SK-N-SH (cell line): ENCODE measurements around the gene RAB25. TPM values are rescaled to one million over a fixed set of nuclear protein-coding genes. Genes with fewer than 3 reads are reported as not detected.

Source experiments
- CTCF ChIA-PET: fragments of 300-600, 350-600 bp; formaldehyde crosslinking; extraction: SDS; loops from one replicate; lab custom pipeline; 2021; lab: Yijun Ruan, JAX
- POLR2A ChIA-PET: fragments of 350-600 bp; sonication (Branson Sonifier 250); formaldehyde crosslinking; extraction: SDS; loops from one replicate; lab custom pipeline; 2020; ENCODE audit warnings: antibody characterized with exemption, inconsistent platforms; lab: Yijun Ruan, JAX
- DNase-seq: peaks from one replicate; pipeline ENCODE4 v3.0.0; 2012
- H2AFZ ChIP-seq: fragments of 200-600 bp; sonication (generic); 2 replicates; pipeline ENCODE4 v1.8.1; 2016; ENCODE audit warnings: antibody characterized with exemption, mild to moderate bottlenecking, low read depth
- H3F3A ChIP-seq: fragments of 200-600 bp; sonication (generic); replicated peaks from 2 replicates; pipeline ENCODE3; 2016; ENCODE audit warnings: antibody characterized with exemption, mild to moderate bottlenecking; ENCODE audit not compliant: insufficient read depth
- H3K27ac ChIP-seq, 2 experiments: fragments of 200-500 bp in 1 of 2; fragments of 200-600 bp in 1 of 2; sonication (Bioruptor generic) in 1 of 2; sonication (generic), shearing (Covaris generic) in 1 of 2; 2 replicates each; pipeline versions ENCODE4 v1.5.1 to v1.6.1; 2014 to 2016; ENCODE audit warnings: low read depth in 2 of 2, inconsistent platforms in 1 of 2, low read length in 1 of 2, mild to moderate bottlenecking in 1 of 2, mixed read lengths in 1 of 2
- H3K27me3 ChIP-seq: fragments of 200-600 bp; sonication (generic), shearing (Covaris generic); 2 replicates; pipeline ENCODE4 v1.6.1; 2016; ENCODE audit warnings: mixed run types; ENCODE audit not compliant: insufficient read depth
- H3K36me3 ChIP-seq, 2 experiments: fragments of 200-500 bp in 1 of 2; fragments of 200-600 bp in 1 of 2; sonication (Bioruptor generic) in 1 of 2; sonication (generic) in 1 of 2; replicated peaks in 1 of 2; 2 replicates each; pipeline versions ENCODE3 to v1.5.1; 2014 to 2016; ENCODE audit warnings: low read length in 1 of 2, mild to moderate bottlenecking in 1 of 2; ENCODE audit not compliant: insufficient read depth in 2 of 2, control insufficient read depth in 1 of 2
- H3K4me1 ChIP-seq, 2 experiments: fragments of 200-500 bp in 1 of 2; fragments of 200-600 bp in 1 of 2; sonication (Bioruptor generic) in 1 of 2; sonication (generic), shearing (Covaris generic) in 1 of 2; 2 replicates each; pipeline versions ENCODE4 v1.5.1 to v1.6.1; 2014 to 2016; ENCODE audit warnings: low read depth in 1 of 2, low read length in 1 of 2, mixed run types in 1 of 2; ENCODE audit not compliant: insufficient read depth in 2 of 2, control insufficient read depth in 1 of 2
- H3K4me2 ChIP-seq: fragments of 200-600 bp; sonication (generic), shearing (Covaris generic); 2 replicates; pipeline ENCODE4 v1.6.1; 2017; ENCODE audit warnings: mixed run types
- H3K4me3 ChIP-seq, 2 experiments: fragments of 200-500 bp in 1 of 2; fragments of 200-600 bp in 1 of 2; sonication (Bioruptor generic) in 1 of 2; sonication (generic), shearing (Covaris generic) in 1 of 2; 2 replicates each; pipeline versions ENCODE4 v1.5.1 to v1.8.1; 2014 to 2016; ENCODE audit warnings: low read depth in 2 of 2, inconsistent platforms in 1 of 2, low read length in 1 of 2, mild to moderate bottlenecking in 1 of 2, mixed read lengths in 1 of 2, moderate library complexity in 1 of 2
- H3K79me2 ChIP-seq: fragments of 200-600 bp; sonication (generic); 2 replicates; pipeline ENCODE4 v1.8.1; 2017; ENCODE audit warnings: mild to moderate bottlenecking; ENCODE audit not compliant: insufficient read depth
- H3K9ac ChIP-seq: fragments of 200-600 bp; sonication (generic); 2 replicates; pipeline ENCODE4 v1.6.1; 2017; ENCODE audit warnings: mixed run types
- H3K9me2 ChIP-seq: fragments of 200-600 bp; sonication (generic); 2 replicates; pipeline ENCODE4 v1.6.1; 2017; ENCODE audit warnings: mixed run types
- H3K9me3 ChIP-seq: fragments of 200-600 bp; sonication (generic); 2 replicates; pipeline ENCODE4 v1.6.1; 2017; ENCODE audit warnings: mixed run types, mild to moderate bottlenecking, moderate library complexity
- H4K20me1 ChIP-seq: fragments of 200-600 bp; sonication (generic); 2 replicates; pipeline ENCODE4 v1.6.1; 2017; ENCODE audit warnings: mild to moderate bottlenecking, mixed run types; ENCODE audit not compliant: insufficient read depth
- ELF1 ChIP-seq: IDR thresholded peaks from 2 replicates; pipeline ENCODE4 v1.4.0; 2012
- EZH2phosphoT487 ChIP-seq: fragments of 200-600 bp; sonication (generic); IDR thresholded peaks from 2 replicates; pipeline ENCODE4 v1.6.1; 2017; ENCODE audit warnings: low read depth, mixed run types, mild to moderate bottlenecking, antibody characterized with exemption, moderate library complexity, borderline replicate concordance
- MEF2A ChIP-seq: IDR thresholded peaks from 2 replicates; pipeline ENCODE4 v1.4.0; 2012; ENCODE audit warnings: low read depth, borderline replicate concordance
- POLR2AphosphoS5 ChIP-seq: IDR thresholded peaks from 2 replicates; pipeline ENCODE4 v1.6.1; 2012; ENCODE audit warnings: low read depth, low read length
- RCOR1 ChIP-seq: fragments of 150-350 bp; IDR thresholded peaks from 2 replicates; pipeline ENCODE4 v1.6.1; 2017; ENCODE audit warnings: antibody characterized with exemption, low read length
- RFX5 ChIP-seq: IDR thresholded peaks from 2 replicates; pipeline ENCODE4 v1.6.1; 2012; ENCODE audit warnings: mild to moderate bottlenecking, improper control_type of control experiment, low read length
- RXRA ChIP-seq: IDR thresholded peaks from 2 replicates; pipeline ENCODE4 v1.4.0; 2012; ENCODE audit warnings: low read depth, mild to moderate bottlenecking, borderline replicate concordance
- SIN3A ChIP-seq: IDR thresholded peaks from 2 replicates; pipeline ENCODE4 v1.6.1; 2012; ENCODE audit warnings: low read depth, mild to moderate bottlenecking, low read length, moderate library complexity, borderline replicate concordance
- SMC3 ChIP-seq: IDR thresholded peaks from 2 replicates; pipeline ENCODE4 v1.6.1; 2012; ENCODE audit warnings: low read depth, low read length, improper control_type of control experiment
- TAF1 ChIP-seq: IDR thresholded peaks from 2 replicates; pipeline ENCODE4 v1.6.1; 2012; ENCODE audit warnings: low read depth, mild to moderate bottlenecking, low read length, moderate library complexity, borderline replicate concordance
- TCF12 ChIP-seq: IDR thresholded peaks from 2 replicates; pipeline ENCODE4 v1.4.0; 2012
- TEAD4 ChIP-seq: IDR thresholded peaks from 2 replicates; pipeline ENCODE4 v1.4.0; 2012; ENCODE audit warnings: mild to moderate bottlenecking, borderline replicate concordance; ENCODE audit not compliant: insufficient read depth
- USF1 ChIP-seq: IDR thresholded peaks from 2 replicates; pipeline ENCODE4 v1.4.0; 2012; ENCODE audit warnings: low read depth, borderline replicate concordance
- USF2 ChIP-seq: fragments of 150-350 bp; IDR thresholded peaks from 2 replicates; pipeline ENCODE4 v1.6.1; 2017; ENCODE audit warnings: antibody characterized with exemption, low read length, low read depth, borderline replicate concordance
- YY1 ChIP-seq: IDR thresholded peaks from 2 replicates; pipeline ENCODE4 v1.4.0; 2012; ENCODE audit warnings: low read depth, mild to moderate bottlenecking
- ZBTB33 ChIP-seq: IDR thresholded peaks from 2 replicates; pipeline ENCODE4 v1.4.0; 2012; ENCODE audit warnings: low read depth, borderline replicate concordance
- WGBS: methylation state at CpG from one replicate; pipeline ENCODE4 v1.1.6; 2017; ENCODE audit warnings: low lambda C conversion rate; 5-methylcytosine and 5-hydroxymethylcytosine counted together
- polyA plus RNA-seq, 3 experiments: library from polyadenylated mRNA; depleted of rRNA; stranded (reverse); fragments of >200 nt; gene quantifications; 2 replicates each; pipeline ENCODE4 v1.2.3, GENCODE V29; 2012

RAB25 gene
- polyA plus RNA-seq, 1 of the 3 experiments (the other 2 are of a cell fraction) = not detected

DNA sequence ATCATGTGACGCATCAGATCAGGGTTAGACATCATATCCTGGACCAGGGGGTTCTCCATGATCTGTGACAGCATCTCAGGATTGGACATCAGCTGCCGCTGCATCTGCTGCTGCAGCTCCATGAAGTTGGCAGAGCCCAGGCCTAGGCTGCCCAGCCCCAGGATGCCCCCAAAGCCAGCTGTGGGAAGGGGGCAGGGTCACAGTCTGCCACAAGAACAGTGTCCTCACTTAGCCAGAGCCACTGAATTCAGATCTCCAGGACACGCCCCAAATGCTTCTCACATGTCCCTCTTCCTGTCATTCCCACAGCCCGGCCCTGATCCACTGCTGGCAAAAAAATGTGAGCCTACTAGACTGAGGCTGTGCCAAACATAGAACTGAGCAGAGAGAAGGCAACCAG lies 10.6 kb upstream of the RAB25 start:
- no peak for DNase-seq
- no peak overlapping the region for H3K4me3 ChIP-seq
- ChIA-PET POLR2A (interaction anchor here (1.2 kb wide), 1 partner anchor 19 kb away, joined by 6 read pairs; no protein-coding TSS in a partner anchor), CTCF (interaction anchor here (1.3 to 3.7 kb wide), 3 partner anchors 16 to 79 kb away, joined by 3 to 13 read pairs (median 4); no protein-coding TSS in a partner anchor)
- H4K20me1 ChIP-seq = peaks cover 8% of the 10 kb centered on the region
- TF ChIP-seq POLR2AphosphoS5 (no peak), USF1 (no peak), SIN3A (no peak), TEAD4 (no peak), SMC3 (no peak), ELF1 (no peak), TCF12 (no peak), TAF1 (no peak), RCOR1 (no peak), YY1 (no peak), ZBTB33 (no peak), RFX5 (no peak), MEF2A (no peak), RXRA (no peak), USF2 (no peak), EZH2phosphoT487 (no peak)
- H2AFZ ChIP-seq = no peak overlapping the region
- H3K27ac ChIP-seq = no peak overlapping the region
- H3K79me2 ChIP-seq = peaks cover 29% of the 10 kb centered on the region
- H3K9me2 ChIP-seq = no peaks in the 10 kb centered on the region
- H3K4me2 ChIP-seq = no peak overlapping the region
- H3K27me3 ChIP-seq = no peaks in the 10 kb centered on the region
- peaks cover under 1 to 11% of the 10 kb centered on the region in 2 experiments; a peak in 2 of 4 replicates for H3K4me1 ChIP-seq
- no peak overlapping the region for H3K9ac ChIP-seq
- WGBS = 88% methylated on average over 3 of the region's 4 CpGs
- no peaks in the 10 kb centered on the region for H3K9me3 ChIP-seq
- peaks cover 6% of the 10 kb centered on the region for H3F3A ChIP-seq
- H3K36me3 ChIP-seq = peaks cover 20 to 42% of the 10 kb centered on the region in 2 experiments
